Fibroblast of the conjunctiva (primary cell): Measurements from ENCODE around the gene KLHL7.
"Not testable (repeated sequence)": the region's sequence is repeated elsewhere in the genome, so short reads cannot be mapped to it uniquely, and the experiment has no call there.

Experiments used
- DNase-seq: peaks from one replicate; pipeline ENCODE4 v3.0.0-alpha.2; 2010; ENCODE audit warnings: low read depth

KLHL7 gene

GRCh38 chr7:23218196-23218595, 112.6 kb downstream of the KLHL7 start:
- no peak for DNase-seq

- DNase-seq = no peak
These were observed 115.2 kb downstream of the KLHL7 start for GRCh38 chr7:23220690-23221305.

- DNase-seq = no peak
These were observed 117.0 kb downstream of the KLHL7 start for GRCh38 chr7:23222439-23223030.

- DNase-seq = not testable (repeated sequence)
These were observed 118.8 kb downstream of the KLHL7 start for GRCh38 chr7:23224364-23224763.

DNA sequence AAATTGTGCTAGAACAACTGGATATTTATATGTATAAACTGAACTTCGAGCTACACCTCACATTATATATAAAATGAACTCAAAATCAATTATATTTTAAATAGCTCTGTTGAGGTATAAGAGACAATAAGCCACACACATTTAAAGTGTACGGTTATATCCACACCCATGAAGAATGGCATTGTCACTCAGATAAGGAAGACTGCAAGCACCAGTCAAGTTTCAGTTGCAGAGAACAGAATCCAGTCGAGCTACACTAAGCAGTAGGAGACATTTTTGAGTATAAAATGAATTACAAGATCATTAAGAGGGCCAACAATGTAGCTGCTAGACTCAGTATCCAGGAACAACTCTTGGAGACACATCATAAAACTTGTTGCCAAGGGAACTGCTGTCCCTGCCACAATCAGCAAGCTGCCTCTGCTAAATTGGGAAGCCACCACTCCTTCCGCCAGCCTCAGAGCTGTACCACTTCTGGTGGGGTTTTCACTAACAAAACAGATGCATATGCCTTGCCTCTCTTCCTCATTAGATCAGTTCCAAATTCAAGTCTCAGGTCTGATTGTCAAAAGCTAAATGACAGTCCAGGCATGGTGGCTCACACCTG, 121.4 kb downstream of the KLHL7 start:
- DNase-seq = no peak
